Epithelial cell of proximal tubule (primary cell): ENCODE data around the gene POLR1G. TPM values are rescaled to one million over a fixed set of nuclear protein-coding genes. Genes with fewer than 3 reads are reported as not detected.

ENCODE experiments used
- DNase-seq: peaks from one replicate; pipeline ENCODE4 v3.0.0-alpha.2; 2011; ENCODE audit warnings: low read depth
- H3K4me3 ChIP-seq: 2 replicates; pipeline ENCODE4 v1.5.1; 2011; ENCODE audit warnings: low read depth, mild to moderate bottlenecking, low read length
- CTCF ChIP-seq: conservative IDR thresholded peaks from 2 replicates; pipeline ENCODE4 v1.5.1; 2012; ENCODE audit warnings: low read depth, mild to moderate bottlenecking, low read length
- total RNA-seq: library from RNA; depleted of rRNA; stranded (reverse); fragments of >200 nt; gene quantifications from 2 replicates; pipeline ENCODE4 v1.2.3, GENCODE V29; 2015

The POLR1G gene
- 14.5 and 30.7 TPM in 2 replicates for total RNA-seq

GRCh38 chr19:45406226-45407090 is at the start of gene POLR1G:
Gene POLR1G (plus strand): TSS chr19:45406644. CDS start chr19:45406697, 53 bp downstream.
- peak; percentile 64 for DNase-seq
- TF ChIP-seq CTCF = no peak
- H3K4me3 ChIP-seq = peak within 1 kb of the TSS; percentile 83

GRCh38 chr19:45356760-45357444 is 49.5 kb upstream of the POLR1G start:
- DNase-seq = no peak
- no peak for TF ChIP-seq CTCF
- no peak overlapping the region for H3K4me3 ChIP-seq

- no peak for TF ChIP-seq CTCF
- no peak for DNase-seq
- no peak overlapping the region for H3K4me3 ChIP-seq
Observed at GRCh38 chr19:45357445-45357783, 49.0 kb upstream of the POLR1G start.

- no peak for TF ChIP-seq CTCF
- H3K4me3 ChIP-seq = no peak overlapping the region
- no peak for DNase-seq
Observed at GRCh38 chr19:45358213-45358792, 48.1 kb upstream of the POLR1G start.

- TF ChIP-seq CTCF = no peak
- DNase-seq = no peak
- no peak overlapping the region for H3K4me3 ChIP-seq
Observed at GRCh38 chr19:45361608-45362007, 44.8 kb upstream of the POLR1G start.

- TF ChIP-seq CTCF = no peak
- no peak for DNase-seq
- H3K4me3 ChIP-seq = no peak overlapping the region
Observed at GRCh38 chr19:45362291-45362690, 44.2 kb upstream of the POLR1G start.
